ENCODE results near the gene GAPDHS.

The GAPDHS gene

GRCh38 chr19:35544110-35544802 lies 11.0 kb downstream of the GAPDHS start:
- DNase-seq (ENCODE audit: low read depth) = no peak
- no peak for TF ChIP-seq CTCF (IDR thresholded peaks at IDR 0.05; ENCODE audit: insufficient read depth, low read depth, low read length, missing control alignments)
- peak overlapping the region; percentile 85 for H3K4me3 ChIP-seq (ENCODE audit: low read depth, low read length)

GRCh38 chr19:35545001-35545854 lies 12.0 kb downstream of the GAPDHS start, which contains the start of gene TMEM147:
Gene TMEM147 (plus strand): TSS chr19:35545626. CDS start chr19:35545740, 114 bp downstream.
- peak; percentile 92 for DNase-seq (ENCODE audit: low read depth)
- H3K4me3 ChIP-seq (ENCODE audit: low read depth, low read length) = peak within 1 kb of the TSS; percentile 85
- no peak for TF ChIP-seq CTCF (IDR thresholded peaks at IDR 0.05; ENCODE audit: insufficient read depth, low read depth, low read length, missing control alignments)

GRCh38 chr19:35545855-35546381 lies 12.7 kb downstream of the GAPDHS start:
- H3K4me3 ChIP-seq (ENCODE audit: low read depth, low read length) = peak overlapping the region; percentile 85
- peak; percentile 84 for DNase-seq (ENCODE audit: low read depth)
- no peak for TF ChIP-seq CTCF (IDR thresholded peaks at IDR 0.05; ENCODE audit: insufficient read depth, low read depth, low read length, missing control alignments)

- no peak for DNase-seq (ENCODE audit: low read depth)
- peak overlapping the region; percentile 85 for H3K4me3 ChIP-seq (ENCODE audit: low read depth, low read length)
- no peak for TF ChIP-seq CTCF (IDR thresholded peaks at IDR 0.05; ENCODE audit: insufficient read depth, low read depth, low read length, missing control alignments)
Observed at GRCh38 chr19:35546532-35546931, 13.3 kb downstream of the GAPDHS start.

GRCh38 chr19:35549174-35549788 lies 16.0 kb downstream of the GAPDHS start:
- DNase-seq (ENCODE audit: low read depth) = peak; percentile 78
- peak; percentile 68 for TF ChIP-seq CTCF (IDR thresholded peaks at IDR 0.05; ENCODE audit: insufficient read depth, low read depth, low read length, missing control alignments)
- H3K4me3 ChIP-seq (ENCODE audit: low read depth, low read length) = no peak overlapping the region

- DNase-seq (ENCODE audit: low read depth) = no peak
- no peak overlapping the region for H3K4me3 ChIP-seq (ENCODE audit: low read depth, low read length)
- no peak for TF ChIP-seq CTCF (IDR thresholded peaks at IDR 0.05; ENCODE audit: insufficient read depth, low read depth, low read length, missing control alignments)
Observed at GRCh38 chr19:35549879-35550523, 16.7 kb downstream of the GAPDHS start.
